K562 (cell line): ENCODE measurements around the gene TUBA8. TPM values are rescaled to one million over a fixed set of nuclear protein-coding genes. Genes with fewer than 3 reads are reported as not detected.

Experiments
- ATAC-seq: fragments of 200-7000 bp; cut with Tn5 transposase; 3 replicates; pipeline ENCODE4 v1.9.1; 2020; ENCODE audit warnings: moderate library complexity
- BruUV-seq: library from RNA; stranded (reverse); fragments of 400-500 nt; replicated peaks from 2 replicates; lab custom pipeline; 2021; lab: Mats Ljungman, UMichigan
- CTCF ChIA-PET: fragments of 300-600 bp; formaldehyde crosslinking; extraction: SDS; loops from one replicate; lab custom pipeline; 2021; ENCODE audit warnings: low intra/inter-chr PET ratio; lab: Yijun Ruan, JAX
- POLR2A ChIA-PET: fragments of 300-600, 350-650 bp; sonication (Branson Sonifier 250); formaldehyde crosslinking; extraction: SDS; loops from one replicate; lab custom pipeline; 2021; ENCODE audit warnings: antibody characterized with exemption, inconsistent platforms; lab: Yijun Ruan, JAX
- DNase-seq, 4 experiments: peaks; one replicate each; pipeline versions ENCODE4 v3.0.0 to v3.0.0-alpha.2; 2011 to 2018; ENCODE audit warnings: low spot score in 3 of 4, mixed read lengths in 3 of 4; ENCODE audit errors: extremely low read depth in 1 of 4
- FAIRE-seq: peaks from 2 replicates; lab custom pipeline; 2011; peaks lifted over from hg19 to GRCh38; lab: Jason Lieb, UNC
- H2AFZ ChIP-seq: 2 replicates; pipeline ENCODE4 v1.6.0; 2011; ENCODE audit warnings: low read depth, low read length, control low read depth, inconsistent platforms
- H3K27ac ChIP-seq: fragments of 200-600 bp; 3 replicates; pipeline ENCODE4 v1.8.0; 2011; ENCODE audit warnings: low read depth, mild to moderate bottlenecking, control low read depth, inconsistent platforms, low read length, moderate library complexity, mixed read lengths; ENCODE audit errors: extremely low read depth
- H3K27me3 ChIP-seq, 2 experiments: fragments of 300-600 bp in 1 of 2; 2 replicates in 1 of 2; 3 replicates in 1 of 2; pipeline versions ENCODE4 v1.6.0 to v1.8.0; 2011; ENCODE audit warnings: inconsistent platforms in 2 of 2, low read length in 2 of 2, mild to moderate bottlenecking in 1 of 2, mixed read lengths in 1 of 2, moderate library complexity in 1 of 2; ENCODE audit not compliant: control insufficient read depth in 2 of 2, insufficient read depth in 2 of 2
- H3K36me3 ChIP-seq: fragments of 300-600 bp; 3 replicates; pipeline ENCODE4 v1.8.0; 2011; ENCODE audit warnings: mild to moderate bottlenecking, low read length, inconsistent platforms; ENCODE audit not compliant: control insufficient read depth, insufficient read depth
- H3K4me1 ChIP-seq, 2 experiments: fragments of 200-600 bp in 1 of 2; replicated peaks in 1 of 2; 2 replicates in 1 of 2; 3 replicates in 1 of 2; pipeline versions ENCODE4 v1.5.1 to v1.8.0; 2011; ENCODE audit warnings: inconsistent platforms in 2 of 2, low read length in 2 of 2, mild to moderate bottlenecking in 1 of 2, mixed read lengths in 1 of 2, moderate library complexity in 1 of 2; ENCODE audit not compliant: control insufficient read depth in 2 of 2, insufficient read depth in 2 of 2
- H3K4me2 ChIP-seq: 2 replicates; pipeline ENCODE4 v1.6.1; 2011; ENCODE audit warnings: low read length, control low read depth, inconsistent platforms, mixed read lengths; ENCODE audit not compliant: insufficient read depth
- H3K4me3 ChIP-seq: fragments of 200-600 bp; sonication (generic), shearing (Covaris generic); 2 replicates; pipeline ENCODE4 v1.5.1; 2016; ENCODE audit warnings: control low read depth, inconsistent platforms
- H3K79me2 ChIP-seq: fragments of 200-600 bp; 3 replicates; pipeline ENCODE4 v1.8.0; 2011; ENCODE audit warnings: low read length, inconsistent platforms; ENCODE audit not compliant: control insufficient read depth, insufficient read depth
- H3K9ac ChIP-seq, 2 experiments: 2 replicates each; pipeline versions ENCODE4 v1.6.0 to v1.6.1; 2011; ENCODE audit warnings: low read depth in 2 of 2, low read length in 2 of 2, control low read depth in 1 of 2, inconsistent platforms in 1 of 2, mild to moderate bottlenecking in 1 of 2, mixed read lengths in 1 of 2; ENCODE audit not compliant: insufficient read depth in 1 of 2
- H3K9me1 ChIP-seq: one replicate; pipeline ENCODE4 v1.6.0; 2011; ENCODE audit warnings: inconsistent platforms, mild to moderate bottlenecking, low read length, moderate library complexity; ENCODE audit not compliant: control insufficient read depth, insufficient read depth
- H3K9me3 ChIP-seq: replicated peaks from 2 replicates; pipeline ENCODE4 v1.5.1; 2011; ENCODE audit warnings: low read depth, low read length, inconsistent platforms; ENCODE audit not compliant: control insufficient read depth, insufficient read depth
- H4K20me1 ChIP-seq: replicated peaks from 2 replicates; pipeline ENCODE4 v1.6.1; 2011; ENCODE audit warnings: low read length, inconsistent platforms, mixed read lengths; ENCODE audit not compliant: control insufficient read depth, insufficient read depth
- HNRNPLL ChIP-seq: fragments of 200-400 bp; formaldehyde crosslinking; IDR thresholded peaks from 2 replicates; pipeline ENCODE4 v1.6.1; 2017; ENCODE audit warnings: low read length, low read depth, mild to moderate bottlenecking; ENCODE audit not compliant: poor library complexity, severe bottlenecking
- MEF2A ChIP-seq: IDR thresholded peaks from 2 replicates; pipeline ENCODE4 v1.6.1; 2011; ENCODE audit warnings: low read depth, mild to moderate bottlenecking, low read length, moderate library complexity; ENCODE audit not compliant: control insufficient read depth
- OTX1 ChIP-seq: fragments of 450-650 bp; formaldehyde crosslinking; IDR thresholded peaks from 2 replicates; pipeline ENCODE4 v1.4.0; 2022; ENCODE audit warnings: mild to moderate bottlenecking
- SMAD2 ChIP-seq: fragments of 150-350 bp; IDR thresholded peaks from 2 replicates; pipeline ENCODE4 v1.6.1; 2014; ENCODE audit warnings: low read depth, mild to moderate bottlenecking, low read length
- WGBS: fragments of 100-300 bp; shearing (Covaris generic); methylation state at CpG from one replicate; pipeline ENCODE4 v1.1.6; 2016; ENCODE audit warnings: low coverage, mixed read lengths; ENCODE audit not compliant: insufficient coverage; ENCODE audit errors: missing lambda C conversion rate; 5-methylcytosine and 5-hydroxymethylcytosine counted together
- in situ Hi-C: fragments of 300-500 bp; cut with MboI; formaldehyde crosslinking; loops from 4 replicates; pipeline ENCODE4 v1.15.0; 2018; ENCODE audit warnings: inconsistent platforms, mixed read lengths
- intact Hi-C: fragments of 100-400 bp; cut with micrococcal nuclease; formaldehyde crosslinking; loops from 2 replicates; pipeline ENCODE4 v1.14.2; 2022
- polyA plus RNA-seq, 8 experiments: library from polyadenylated mRNA; depleted of rRNA in 4 of 8; stranded (reverse) in 5 of 8; unstranded in 3 of 8; fragments of >200 nt; fragmentation: Nextera tagmentation in 2 of 8; fragmentation: Illumina TruSeq in 1 of 8; extraction: Ambion mirVana in 2 of 8; extraction: Trizol in 1 of 8; gene quantifications; 2 replicates each; pipeline versions ENCODE4 v1.2.1 to v1.2.3, GENCODE V29; 2011 to 2014; ENCODE audit warnings: inconsistent platforms in 1 of 8, missing spikeins in 1 of 8
- total RNA-seq, 7 experiments: library from RNA; depleted of rRNA in 6 of 7; stranded (reverse); fragments of >200 nt in 6 of 7; fragmentation: Illumina TruSeq in 2 of 7; extraction: Trizol in 2 of 7; gene quantifications; 2 replicates each; pipeline versions ENCODE4 v1.2.1 to v1.2.3, GENCODE V29; 2011 to 2021; ENCODE audit warnings: low replicate concordance in 1 of 7
- TF ChIP-seq, protein P1 (sequence below): fragments of 250-450 bp; sonication (Bioruptor Pico); IDR thresholded peaks from 2 replicates; pipeline ENCODE4 v1.5.0; 2021

TUBA8 gene
- total and polyA plus RNA-seq, 9 of the 15 experiments (the other 6 are each of a cell fraction or from before 2014, with no cell fraction given): 0.07 to 1.1 (median 0.65) TPM

DNA sequence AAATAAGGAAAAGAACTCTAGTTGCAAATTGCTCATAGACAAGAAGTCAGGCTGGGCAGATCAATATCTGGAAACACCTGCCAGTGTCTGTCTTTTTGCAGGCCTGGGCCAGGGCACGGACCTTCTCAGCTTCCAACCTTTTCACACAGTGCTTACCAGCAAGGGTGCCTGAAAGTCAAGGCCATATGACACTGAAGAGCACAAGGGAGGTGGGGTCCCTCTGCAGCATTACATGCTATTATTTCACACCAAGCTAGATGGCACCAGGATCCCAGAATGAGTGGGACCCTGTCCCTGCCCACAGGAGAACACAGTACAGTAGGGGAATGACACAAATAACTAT, 38.7 kb upstream of the TUBA8 start:
- peaks cover 4 to 13% of the 10 kb centered on the region in 2 experiments; a peak in 3 of 5 replicates for H3K4me1 ChIP-seq
- FAIRE-seq (no peak), ATAC-seq (no peak), DNase-seq (no peak)
- intact Hi-C loops (no loop called here), in situ Hi-C loops (loop anchor here (5.0 to 10.0 kb wide), 2 partner anchors 240 to 517 kb away; no protein-coding TSS in a partner anchor)
- TF ChIP-seq OTX1 (CRISPR knock-in tag) (no peak), SMAD2 (no peak), MEF2A (no peak), HNRNPLL (no peak)
- TF ChIP-seq, protein P1, sequence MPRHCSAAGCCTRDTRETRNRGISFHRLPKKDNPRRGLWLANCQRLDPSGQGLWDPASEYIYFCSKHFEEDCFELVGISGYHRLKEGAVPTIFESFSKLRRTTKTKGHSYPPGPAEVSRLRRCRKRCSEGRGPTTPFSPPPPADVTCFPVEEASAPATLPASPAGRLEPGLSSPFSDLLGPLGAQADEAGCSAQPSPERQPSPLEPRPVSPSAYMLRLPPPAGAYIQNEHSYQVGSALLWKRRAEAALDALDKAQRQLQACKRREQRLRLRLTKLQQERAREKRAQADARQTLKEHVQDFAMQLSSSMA (CRISPR knock-in tag): no peak
- no peaks in the 10 kb centered on the region for H3K36me3 ChIP-seq
- BruUV-seq: no TSS peak
- H3K4me2 ChIP-seq: no peak overlapping the region
- no peak overlapping the region for H2AFZ ChIP-seq
- H3K9me1 ChIP-seq: no peaks in the 10 kb centered on the region
- POLR2A ChIA-PET: interaction anchor here (0.6 kb wide), 1 partner anchor 240 kb away, joined by 3 read pairs; no protein-coding TSS in a partner anchor
- H3K27me3 ChIP-seq: peaks cover 21 to 32% of the 10 kb centered on the region in 2 experiments
- CTCF ChIA-PET: no interaction called here
- H4K20me1 ChIP-seq: peaks cover 4% of the 10 kb centered on the region; the same call in 1 of the 2 replicates
- no peak overlapping the region for H3K27ac ChIP-seq
- no peaks in the 10 kb centered on the region for H3K79me2 ChIP-seq
- no peak overlapping the region for H3K9ac ChIP-seq
- H3K4me3 ChIP-seq: no peak overlapping the region
- 0% methylated on average over 1 of the region's 1 CpG for WGBS
- no peaks in the 10 kb centered on the region for H3K9me3 ChIP-seq
